HG03469 (cell line): ENCODE measurements around the gene RSU1.

Experiments
- ATAC-seq: cut with Tn5 transposase; IDR thresholded peaks from one replicate; pipeline ENCODE4 v1.9.1; 2021; ENCODE audit warnings: mild to moderate bottlenecking, moderate library complexity, moderate number of reproducible peaks; ENCODE audit not compliant: unreplicated experiment

Gene RSU1

GRCh38 chr10:16822726-16823360 is 5.6 kb upstream of the RSU1 start:
- no peak for ATAC-seq

- ATAC-seq: no peak
These were observed 4.8 kb upstream of the RSU1 start for GRCh38 chr10:16822027-16822426.

GRCh38 chr10:16820421-16820820 is 3.2 kb upstream of the RSU1 start:
- no peak for ATAC-seq

- ATAC-seq: no peak
These were observed 2.8 kb upstream of the RSU1 start for GRCh38 chr10:16820018-16820417.

- no peak for ATAC-seq
These were observed 2.2 kb upstream of the RSU1 start for GRCh38 chr10:16819436-16819835.

GRCh38 chr10:16819026-16819425 is 1.8 kb upstream of the RSU1 start:
- no peak for ATAC-seq

- ATAC-seq: no peak
These were observed 447 bp downstream of the RSU1 start for GRCh38 chr10:16816830-16817124.

GRCh38 chr10:16816171-16816570 is 1.1 kb downstream of the RSU1 start:
- ATAC-seq: no peak

GRCh38 chr10:16814012-16814411 is 3.2 kb downstream of the RSU1 start:
- no peak for ATAC-seq

GRCh38 chr10:16812676-16813075 is 4.5 kb downstream of the RSU1 start:
- no peak for ATAC-seq

- no peak for ATAC-seq
These were observed 5.5 kb downstream of the RSU1 start for GRCh38 chr10:16811765-16812164.

- ATAC-seq: no peak
These were observed 5.9 kb downstream of the RSU1 start for GRCh38 chr10:16811292-16811691.

- peak; percentile 90 for ATAC-seq
These were observed 8.0 kb downstream of the RSU1 start for GRCh38 chr10:16809074-16809718.

GRCh38 chr10:16804123-16804522 is 13.1 kb downstream of the RSU1 start:
- no peak for ATAC-seq

GRCh38 chr10:16803464-16803863 is 13.8 kb downstream of the RSU1 start:
- ATAC-seq: no peak

- ATAC-seq: peak; percentile 75
These were observed 17.6 kb downstream of the RSU1 start for GRCh38 chr10:16799621-16800020.

- no peak for ATAC-seq
These were observed 18.7 kb downstream of the RSU1 start for GRCh38 chr10:16798571-16798970.

GRCh38 chr10:16795410-16796073 is 21.7 kb downstream of the RSU1 start:
- no peak for ATAC-seq

GRCh38 chr10:16794005-16794404 is 23.2 kb downstream of the RSU1 start:
- ATAC-seq: no peak

GRCh38 chr10:16792675-16793074 is 24.5 kb downstream of the RSU1 start:
- no peak for ATAC-seq

GRCh38 chr10:16789765-16790164 is 27.5 kb downstream of the RSU1 start:
- no peak for ATAC-seq

- no peak for ATAC-seq
These were observed 28.0 kb downstream of the RSU1 start for GRCh38 chr10:16789261-16789660.
